GM04503 (cell line): Measurements from ENCODE around the gene SAMD11.
"Not testable (repeated sequence)": the region's sequence is repeated elsewhere in the genome, so short reads cannot be mapped to it uniquely, and the experiment has no call there.

ENCODE experiments used
- DNase-seq: peaks from one replicate; pipeline ENCODE4 v3.0.0-alpha.2; 2012; ENCODE audit warnings: low read depth

Gene SAMD11

GRCh38 chr1:946811-947210 lies 23.1 kb downstream of the SAMD11 start:
- DNase-seq = not testable (repeated sequence)

DNA sequence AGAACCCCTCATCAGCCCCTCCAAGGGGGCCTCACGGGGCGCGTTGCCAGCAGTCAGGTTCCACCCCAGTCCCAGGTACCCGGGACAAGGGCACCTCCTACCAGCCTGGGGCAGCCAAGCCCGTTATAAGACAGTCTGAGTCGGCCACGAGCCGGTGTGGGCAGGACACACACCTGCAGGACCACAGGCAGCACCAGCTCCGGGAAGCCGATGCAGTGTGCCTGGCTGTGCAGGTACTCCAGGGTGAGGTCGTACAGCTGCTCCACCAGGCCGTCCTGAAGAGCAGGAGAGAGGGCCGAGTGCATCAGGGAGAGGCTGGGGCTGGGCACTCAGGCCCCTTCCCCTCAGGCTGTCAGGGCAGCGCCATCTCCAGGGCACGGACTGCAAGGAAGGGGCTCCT lies 24.2 kb downstream of the SAMD11 start:
- DNase-seq = no peak

GRCh38 chr1:950268-950667 lies 26.5 kb downstream of the SAMD11 start:
- DNase-seq = no peak

DNA sequence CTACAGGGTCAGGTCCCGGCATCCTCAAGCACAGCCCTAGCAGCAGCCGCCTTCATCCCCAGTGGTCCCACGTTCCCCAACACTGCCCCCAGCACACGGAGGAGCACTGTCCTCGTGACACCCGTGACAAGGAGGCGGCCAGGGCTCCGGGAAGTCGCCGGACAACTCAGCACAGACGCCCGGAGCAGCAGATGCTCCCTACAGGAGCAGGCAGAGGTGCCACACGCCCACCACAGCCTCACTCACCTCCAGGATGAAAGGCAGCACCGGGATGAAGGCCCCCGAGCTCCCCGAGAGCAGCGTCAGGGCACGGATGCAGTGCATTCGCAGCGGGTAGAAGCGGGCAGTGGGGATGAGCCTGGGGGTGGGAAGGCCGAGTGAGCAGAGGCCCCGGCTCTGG lies 27.2 kb downstream of the SAMD11 start:
- DNase-seq = no peak

DNA sequence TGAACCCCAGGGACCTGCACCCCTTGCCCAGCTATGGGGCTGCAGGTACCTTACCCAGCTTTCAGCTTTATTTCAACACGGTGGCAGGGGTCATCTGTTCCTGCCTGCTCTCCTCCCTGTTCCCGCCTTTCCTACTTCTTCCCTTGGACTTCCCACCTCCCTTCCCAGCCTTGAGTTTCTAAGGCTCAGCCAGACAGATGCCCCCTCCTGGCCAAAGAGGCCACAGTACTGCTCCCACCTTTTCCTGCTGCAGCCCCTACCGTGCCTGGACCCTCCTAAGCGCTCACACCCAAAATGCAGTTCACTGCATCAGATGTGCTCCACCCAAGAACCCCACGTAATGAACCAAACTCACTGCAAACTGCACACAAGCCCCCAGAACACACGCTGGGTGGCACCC lies 27.6 kb downstream of the SAMD11 start:
- DNase-seq = no peak

DNA sequence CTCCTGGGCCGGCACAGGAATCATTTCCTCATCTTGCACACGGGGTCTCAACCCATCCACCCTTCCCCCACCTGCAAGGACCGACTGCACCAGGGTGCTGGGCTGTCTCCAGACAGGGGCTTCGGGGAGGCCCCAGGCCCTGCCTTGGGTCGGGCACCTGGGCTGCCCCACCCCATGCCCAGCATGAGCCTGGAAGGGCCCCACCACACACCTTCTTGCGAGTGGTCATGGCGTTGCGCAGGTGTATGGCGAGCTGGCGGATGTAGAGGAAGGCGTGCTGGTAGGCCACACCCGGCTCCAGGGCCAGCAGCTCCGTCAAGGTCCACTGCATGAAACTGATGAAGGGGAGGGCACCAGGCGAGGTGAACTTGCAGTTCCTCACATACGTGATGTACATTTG lies 28.5 kb downstream of the SAMD11 start:
- DNase-seq = no peak

- DNase-seq = no peak
Observed at GRCh38 chr1:952603-953002, 28.9 kb downstream of the SAMD11 start.

- DNase-seq = no peak
Observed at GRCh38 chr1:953524-954320, 30.0 kb downstream of the SAMD11 start.

DNA sequence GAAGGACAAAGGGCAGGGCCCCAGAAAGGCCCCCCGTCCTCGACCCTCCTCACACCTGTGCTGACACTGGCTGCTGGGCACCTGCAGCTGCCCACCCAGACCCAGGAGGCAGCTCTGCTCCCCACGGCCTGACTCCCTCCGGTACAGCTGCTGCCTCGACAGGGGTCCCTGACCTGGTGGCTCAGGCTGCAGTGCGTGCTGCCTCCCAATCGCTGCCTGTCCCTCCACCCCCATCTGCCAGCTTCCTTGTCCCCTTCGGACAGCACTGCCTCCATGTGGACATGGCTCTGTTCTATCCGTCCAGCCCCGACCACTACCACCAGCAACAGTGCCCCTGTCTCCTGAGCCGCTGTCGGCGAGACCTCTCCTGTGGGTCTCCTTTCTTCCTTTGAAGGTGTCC lies 31.2 kb downstream of the SAMD11 start:
- DNase-seq = no peak

DNA sequence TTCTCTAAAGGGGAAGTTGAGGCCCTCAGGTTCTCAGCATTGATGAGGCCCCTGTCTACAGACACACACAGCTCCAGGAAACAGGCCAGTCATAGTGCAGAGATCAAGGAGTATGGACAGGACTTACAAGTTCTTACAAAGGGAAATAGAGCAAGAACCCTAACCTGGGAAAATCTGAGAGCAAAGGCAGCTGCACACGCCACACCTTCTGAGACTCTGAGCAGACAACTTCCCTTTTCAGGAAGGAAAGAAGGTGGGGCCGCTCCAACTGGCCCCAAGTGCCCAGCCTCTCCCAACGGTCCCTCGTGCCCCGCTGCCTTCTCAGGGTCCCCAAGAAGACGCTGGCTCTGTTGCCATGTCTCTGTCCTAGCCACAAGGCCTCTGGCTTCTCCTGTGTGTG lies 31.8 kb downstream of the SAMD11 start:
- DNase-seq = no peak

DNA sequence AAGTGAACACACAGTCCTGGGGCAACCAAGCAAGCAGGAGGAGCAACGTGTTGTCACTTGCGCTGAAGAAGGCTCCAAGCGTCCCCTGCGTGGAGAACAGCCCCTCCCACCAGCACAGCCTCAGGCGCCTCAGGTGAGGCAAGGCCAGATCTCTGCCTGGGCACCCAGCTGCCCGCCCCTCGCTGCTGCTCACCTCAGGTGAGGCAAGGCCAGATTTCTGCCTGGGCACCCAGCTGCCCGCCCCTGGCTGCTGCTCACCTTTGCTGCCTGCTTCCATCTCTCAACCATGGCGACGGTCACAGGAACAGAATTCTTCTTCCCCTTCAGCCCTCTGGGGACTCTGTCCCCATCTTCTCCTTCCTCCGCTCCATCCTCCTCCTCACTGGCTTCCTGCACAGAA lies 32.9 kb downstream of the SAMD11 start:
- DNase-seq = no peak

DNA sequence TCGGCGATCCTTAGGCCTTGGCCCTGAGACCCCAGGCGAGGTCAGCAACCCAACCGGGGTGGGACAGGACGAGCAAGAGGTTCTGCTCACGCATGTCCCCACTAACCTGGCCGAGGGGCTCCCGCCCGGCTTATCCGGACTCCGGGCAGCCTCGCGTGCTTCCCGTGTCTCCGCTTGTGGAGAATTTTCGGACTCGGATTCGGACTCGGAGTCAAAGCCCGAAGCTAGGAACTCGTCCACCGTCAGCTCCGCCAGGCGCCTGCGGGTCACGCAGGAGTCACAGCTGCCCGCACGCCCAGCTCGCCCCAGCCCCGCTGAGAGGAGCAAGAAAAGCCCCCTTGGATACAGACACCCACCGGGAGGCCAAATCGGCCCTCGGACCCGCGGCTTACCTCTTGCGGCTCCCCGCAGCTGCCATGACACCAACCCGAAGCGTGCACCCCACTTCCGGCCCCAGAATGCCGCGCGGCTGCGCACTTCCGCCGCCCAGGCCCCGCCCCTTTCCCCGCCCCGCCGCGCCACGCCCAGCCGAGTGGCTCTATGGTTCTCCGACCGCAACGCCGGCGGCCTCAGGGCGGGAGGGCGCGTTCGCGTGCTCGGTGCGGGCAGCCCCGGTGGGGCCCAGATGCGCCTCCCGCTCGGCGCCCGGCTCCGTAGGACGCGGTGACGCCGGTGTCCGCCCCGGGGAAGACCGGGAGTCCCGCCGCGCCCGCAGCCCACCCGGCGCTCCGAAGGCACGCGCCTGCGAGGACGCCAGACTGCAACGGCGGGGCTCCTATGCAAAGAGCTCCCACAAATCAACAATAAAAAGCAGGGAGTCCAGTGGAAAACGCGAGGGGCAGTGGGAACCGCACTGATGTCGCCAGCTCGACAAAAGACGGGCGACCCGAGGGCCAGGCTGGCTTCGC lies 35.4 kb downstream of the SAMD11 start, which contains the start of gene NOC2L:
Gene NOC2L, minus strand, starts transcription at position 434 of the 908 bp plus-strand sequence. Its CDS starts 16 bp downstream, at position 418.
- no peak for DNase-seq

DNA sequence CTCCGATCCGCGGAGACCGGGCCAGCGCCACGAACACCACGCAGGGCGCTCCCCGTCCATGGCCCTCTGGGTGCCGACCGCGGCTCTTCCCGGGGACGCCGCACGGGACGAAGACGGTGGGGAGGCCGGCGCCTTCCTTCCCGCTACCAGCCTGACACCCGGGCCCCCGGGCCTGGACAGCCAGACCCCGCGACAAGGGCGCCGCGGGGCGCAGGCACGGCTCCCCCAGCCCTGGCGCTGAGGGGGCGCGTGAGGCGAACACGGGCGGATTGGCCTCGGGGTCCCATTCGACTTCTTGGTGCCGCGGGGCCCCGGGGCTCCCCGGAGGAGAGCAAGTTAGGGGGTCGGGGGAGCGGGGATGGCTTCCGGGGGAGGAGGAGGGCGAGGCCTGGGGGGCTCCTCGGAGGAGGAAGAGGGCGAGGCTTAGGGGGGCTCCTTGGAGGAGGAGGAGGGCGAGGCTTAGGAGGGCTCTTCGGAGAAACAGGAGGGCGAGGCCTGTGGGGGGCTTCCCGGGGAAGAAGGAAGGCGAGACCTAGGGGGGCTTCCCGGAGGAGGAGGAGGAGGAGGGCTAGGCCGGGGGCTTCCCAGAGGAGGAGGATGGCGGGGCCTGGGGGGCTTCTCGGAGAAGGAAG lies 36.1 kb downstream of the SAMD11 start:
- DNase-seq = no peak

DNA sequence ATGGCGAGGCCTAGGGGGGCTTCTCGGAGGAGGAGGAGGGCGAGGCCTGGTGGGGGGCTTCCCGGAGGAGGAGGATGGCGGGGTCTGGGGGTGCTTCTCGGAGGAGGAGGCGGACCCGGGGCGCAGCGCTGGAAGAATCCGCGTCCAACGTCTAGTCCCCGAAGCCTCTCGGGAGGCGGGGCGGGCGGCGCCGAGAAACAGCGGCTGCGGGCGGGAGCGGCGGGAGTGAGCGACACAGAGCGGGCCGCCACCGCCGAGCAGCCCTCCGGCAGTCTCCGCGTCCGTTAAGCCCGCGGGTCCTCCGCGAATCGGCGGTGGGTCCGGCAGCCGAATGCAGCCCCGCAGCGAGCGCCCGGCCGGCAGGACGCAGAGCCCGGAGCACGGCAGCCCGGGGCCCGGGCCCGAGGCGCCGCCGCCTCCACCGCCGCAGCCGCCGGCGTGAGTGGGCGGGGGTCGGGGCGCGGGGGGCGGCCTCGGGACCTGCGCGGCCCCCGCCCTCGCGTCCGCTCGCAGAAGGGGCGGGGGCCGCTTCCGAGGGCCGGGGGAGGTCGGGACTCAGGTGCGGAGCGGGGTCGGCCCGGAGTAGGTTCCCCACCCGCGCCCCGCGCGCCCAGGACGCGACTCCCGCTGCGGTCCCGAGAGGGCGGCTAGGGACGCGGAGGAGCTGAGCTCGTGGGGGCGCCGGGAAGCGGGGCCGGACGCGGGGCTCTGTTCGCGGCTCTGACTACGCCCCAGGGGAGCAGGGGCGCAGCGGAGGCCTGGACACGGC lies 36.8 kb downstream of the SAMD11 start, which contains the start of gene KLHL17:
Gene KLHL17, plus strand, starts transcription at position 222 of the 769 bp plus-strand sequence. Its CDS starts 110 bp downstream, at position 332.
- no peak for DNase-seq

DNA sequence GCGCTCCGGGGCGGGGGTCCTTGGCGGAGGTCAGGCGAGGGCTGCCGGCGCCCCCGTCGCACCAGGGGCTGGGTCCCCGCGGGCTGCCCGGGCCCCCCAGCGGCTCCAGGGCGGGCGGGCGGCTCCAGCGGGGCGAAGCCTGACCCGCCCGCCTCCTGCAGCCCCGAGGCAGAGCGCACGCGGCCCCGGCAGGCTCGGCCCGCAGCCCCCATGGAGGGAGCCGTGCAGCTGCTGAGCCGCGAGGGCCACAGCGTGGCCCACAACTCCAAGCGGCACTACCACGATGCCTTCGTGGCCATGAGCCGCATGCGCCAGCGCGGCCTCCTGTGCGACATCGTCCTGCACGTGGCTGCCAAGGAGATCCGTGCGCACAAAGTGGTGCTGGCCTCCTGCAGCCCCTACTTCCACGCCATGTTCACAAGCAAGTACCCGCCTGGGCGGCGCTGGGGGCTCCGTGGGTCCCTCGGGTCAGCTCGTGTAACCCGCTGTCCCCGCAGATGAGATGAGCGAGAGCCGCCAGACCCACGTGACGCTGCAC lies 37.5 kb downstream of the SAMD11 start:
- no peak for DNase-seq

GRCh38 chr1:962381-963300 lies 38.9 kb downstream of the SAMD11 start:
- no peak for DNase-seq

GRCh38 chr1:963301-963651 lies 39.6 kb downstream of the SAMD11 start:
- no peak for DNase-seq

DNA sequence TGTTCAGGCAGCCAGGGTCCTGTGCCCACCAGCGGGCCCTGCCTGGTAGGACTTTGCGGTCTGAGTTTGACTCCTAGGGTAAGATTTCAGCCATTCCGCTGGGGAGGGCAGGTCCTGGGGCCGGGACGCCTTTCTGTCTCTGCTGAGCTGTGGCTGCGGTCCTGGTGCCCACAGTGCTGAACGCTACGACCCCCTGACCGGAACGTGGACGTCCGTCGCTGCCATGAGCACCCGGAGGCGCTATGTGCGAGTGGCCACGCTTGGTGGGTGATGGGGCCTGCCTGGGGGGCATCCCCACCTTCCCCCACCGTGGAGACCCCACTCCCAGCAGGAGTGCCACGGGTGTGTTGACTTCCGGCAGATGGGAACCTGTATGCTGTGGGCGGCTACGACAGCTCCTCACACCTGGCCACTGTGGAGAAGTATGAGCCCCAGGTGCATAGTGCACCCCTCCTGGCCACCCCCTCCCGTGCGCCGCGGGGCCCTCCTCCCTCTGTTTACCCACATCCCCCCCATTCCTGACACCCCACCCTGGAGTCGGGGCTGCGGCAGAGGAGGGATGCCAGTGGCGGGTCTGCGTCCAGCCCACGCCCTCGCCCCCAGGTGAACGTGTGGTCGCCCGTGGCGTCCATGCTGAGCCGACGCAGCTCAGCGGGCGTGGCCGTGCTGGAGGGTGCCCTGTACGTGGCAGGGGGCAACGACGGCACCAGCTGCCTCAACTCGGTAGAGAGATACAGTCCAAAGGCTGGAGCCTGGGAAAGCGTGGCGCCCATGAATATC lies 40.2 kb downstream of the SAMD11 start:
- DNase-seq = no peak

GRCh38 chr1:964691-965525 lies 41.2 kb downstream of the SAMD11 start:
- no peak for DNase-seq
